HUES6 (cell line): ENCODE measurements around the gene DCBLD2.

Experiments used
- H3K27ac ChIP-seq: 2 replicates; pipeline ENCODE4 v1.7.0; 2013; ENCODE audit warnings: low read depth, mild to moderate bottlenecking, low read length, inconsistent platforms
- H3K27me3 ChIP-seq: 2 replicates; pipeline ENCODE4 v1.6.1; 2013; ENCODE audit warnings: low read length; ENCODE audit not compliant: control insufficient read depth, insufficient read depth
- H3K36me3 ChIP-seq: 2 replicates; pipeline ENCODE4 v1.6.1; 2013; ENCODE audit warnings: low read length; ENCODE audit not compliant: control insufficient read depth, insufficient read depth
- H3K4me1 ChIP-seq: 2 replicates; pipeline ENCODE4 v1.6.1; 2013; ENCODE audit warnings: low read length; ENCODE audit not compliant: control insufficient read depth, insufficient read depth
- H3K4me3 ChIP-seq: 2 replicates; pipeline ENCODE4 v1.5.1; 2013; ENCODE audit warnings: low read depth, low read length
- H3K9ac ChIP-seq: one replicate; pipeline ENCODE4 v1.6.1; 2013; ENCODE audit warnings: mild to moderate bottlenecking, low read length
- H3K9me3 ChIP-seq: 2 replicates; pipeline ENCODE4 v1.6.1; 2013; ENCODE audit warnings: low read depth, low read length; ENCODE audit not compliant: control insufficient read depth, insufficient read depth

Gene DCBLD2

DNA sequence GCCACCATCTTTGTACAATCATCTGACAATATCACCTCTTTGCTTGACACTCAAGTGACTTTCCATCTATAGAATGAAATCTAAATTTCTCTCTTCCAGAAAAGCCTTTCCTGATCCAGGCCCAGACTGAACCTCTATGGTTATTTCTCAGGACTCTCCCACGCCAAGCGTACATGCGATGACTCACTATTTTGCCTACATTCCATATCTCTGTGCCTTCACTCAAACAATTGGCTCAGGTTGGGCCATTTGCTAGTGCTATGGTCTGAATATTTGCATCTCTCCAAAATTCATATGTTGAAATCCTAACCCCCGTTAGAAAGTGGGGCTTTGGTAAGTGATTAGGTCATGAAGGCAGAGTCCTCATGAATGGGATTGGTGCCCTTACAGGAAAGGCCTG is 94.5 kb downstream of the DCBLD2 start:
- Histone ChIP-seq H3K9ac (no peak overlapping the region), H3K27me3 (no peaks in the 10 kb centered on the region), H3K36me3 (peaks cover 66% of the 10 kb centered on the region), H3K4me1 (no peaks in the 10 kb centered on the region), H3K4me3 (no peak overlapping the region), H3K27ac (no peak overlapping the region), H3K9me3 (no peaks in the 10 kb centered on the region)

DNA sequence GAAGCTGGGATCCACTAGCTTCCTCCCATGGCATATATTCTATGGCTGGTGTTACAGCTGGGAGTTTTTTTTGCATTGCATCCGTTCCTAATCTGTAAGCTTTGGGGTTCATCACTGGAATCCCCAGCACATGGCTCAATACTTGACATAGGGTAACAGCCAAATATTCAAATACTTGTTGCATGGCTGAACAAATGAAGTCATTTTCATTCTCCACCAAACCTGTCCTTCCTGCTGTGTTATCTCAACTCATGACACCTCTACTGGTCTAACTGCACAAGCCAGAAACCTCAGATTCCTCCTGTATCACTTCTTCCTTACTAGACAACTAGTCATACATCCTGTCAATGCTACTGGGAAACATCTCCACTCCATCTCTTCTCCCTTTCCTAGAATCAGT is 95.0 kb downstream of the DCBLD2 start:
- H3K4me3 ChIP-seq: no peak overlapping the region
- H3K4me1 ChIP-seq: no peaks in the 10 kb centered on the region
- peaks cover 62% of the 10 kb centered on the region for H3K36me3 ChIP-seq
- no peak overlapping the region for H3K9ac ChIP-seq
- no peak overlapping the region for H3K27ac ChIP-seq
- H3K9me3 ChIP-seq: no peaks in the 10 kb centered on the region
- H3K27me3 ChIP-seq: no peaks in the 10 kb centered on the region

- Histone ChIP-seq H3K27me3 (no peaks in the 10 kb centered on the region), H3K4me3 (no peak overlapping the region), H3K9me3 (no peaks in the 10 kb centered on the region), H3K9ac (no peak overlapping the region), H3K4me1 (no peaks in the 10 kb centered on the region), H3K36me3 (peaks cover 62% of the 10 kb centered on the region), H3K27ac (no peak overlapping the region)
Measured at GRCh38 chr3:98805571-98805970, 95.9 kb downstream of the DCBLD2 start.

- H3K9ac ChIP-seq: no peak overlapping the region
- H3K9me3 ChIP-seq: no peaks in the 10 kb centered on the region
- H3K4me3 ChIP-seq: no peak overlapping the region
- H3K36me3 ChIP-seq: peaks cover 43% of the 10 kb centered on the region
- no peaks in the 10 kb centered on the region for H3K4me1 ChIP-seq
- H3K27me3 ChIP-seq: no peaks in the 10 kb centered on the region
- no peak overlapping the region for H3K27ac ChIP-seq
Measured at GRCh38 chr3:98801043-98801747, 100.3 kb downstream of the DCBLD2 start.

GRCh38 chr3:98800401-98800800 is 101.1 kb downstream of the DCBLD2 start:
- no peaks in the 10 kb centered on the region for H3K9me3 ChIP-seq
- H3K36me3 ChIP-seq: peaks cover 41% of the 10 kb centered on the region
- H3K4me1 ChIP-seq: no peaks in the 10 kb centered on the region
- H3K4me3 ChIP-seq: no peak overlapping the region
- H3K27me3 ChIP-seq: no peaks in the 10 kb centered on the region
- H3K9ac ChIP-seq: no peak overlapping the region
- no peak overlapping the region for H3K27ac ChIP-seq

- H3K4me1 ChIP-seq: no peaks in the 10 kb centered on the region
- peaks cover 33% of the 10 kb centered on the region for H3K36me3 ChIP-seq
- no peak overlapping the region for H3K27ac ChIP-seq
- no peaks in the 10 kb centered on the region for H3K27me3 ChIP-seq
- H3K4me3 ChIP-seq: no peak overlapping the region
- H3K9ac ChIP-seq: no peak overlapping the region
- no peaks in the 10 kb centered on the region for H3K9me3 ChIP-seq
Measured at GRCh38 chr3:98799479-98799878, 102.0 kb downstream of the DCBLD2 start.

DNA sequence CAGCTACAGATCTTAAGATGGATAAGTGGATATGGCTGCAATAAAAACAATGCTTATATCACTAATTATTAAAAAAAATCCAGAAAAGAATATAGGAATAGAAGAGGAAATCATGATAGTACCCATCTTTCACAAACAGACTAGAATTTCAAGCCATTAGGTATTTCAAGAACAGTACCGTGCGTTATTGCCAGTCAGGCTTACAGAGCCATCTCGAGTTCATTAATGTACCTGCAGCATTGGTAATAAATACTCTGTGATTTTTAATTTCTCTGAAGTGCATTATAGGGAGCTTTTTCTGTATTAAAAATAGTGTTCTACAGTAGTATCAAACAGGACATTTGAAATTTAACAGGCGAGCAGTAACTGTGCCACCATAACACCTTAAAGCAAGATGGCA is 102.7 kb downstream of the DCBLD2 start:
- H3K9me3 ChIP-seq: no peaks in the 10 kb centered on the region
- H3K4me1 ChIP-seq: no peaks in the 10 kb centered on the region
- no peak overlapping the region for H3K9ac ChIP-seq
- H3K27me3 ChIP-seq: no peaks in the 10 kb centered on the region
- no peak overlapping the region for H3K27ac ChIP-seq
- H3K36me3 ChIP-seq: peaks cover 33% of the 10 kb centered on the region
- H3K4me3 ChIP-seq: no peak overlapping the region

DNA sequence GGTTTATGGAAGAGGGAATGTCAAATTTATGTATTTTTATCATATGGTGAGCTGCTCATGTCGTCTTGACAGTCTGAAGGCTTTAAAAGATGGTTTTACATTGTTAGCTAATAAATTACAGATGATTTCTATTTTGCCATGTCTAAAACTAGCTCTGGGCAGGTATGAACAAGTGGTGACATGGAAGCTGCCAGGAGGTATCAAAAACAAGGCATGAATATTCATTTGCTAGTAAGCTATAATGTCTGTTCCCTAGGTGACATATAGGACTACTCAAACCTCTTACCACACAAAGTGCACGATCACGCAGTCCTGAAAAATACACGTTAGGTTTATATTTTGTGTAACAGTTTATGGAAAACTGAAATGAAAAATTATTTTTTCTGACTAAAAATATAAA is 103.6 kb downstream of the DCBLD2 start:
- Histone ChIP-seq H3K27ac (no peak overlapping the region), H3K27me3 (no peaks in the 10 kb centered on the region), H3K4me1 (no peaks in the 10 kb centered on the region), H3K9ac (no peak overlapping the region), H3K9me3 (no peaks in the 10 kb centered on the region), H3K4me3 (no peak overlapping the region), H3K36me3 (peaks cover 33% of the 10 kb centered on the region)

DNA sequence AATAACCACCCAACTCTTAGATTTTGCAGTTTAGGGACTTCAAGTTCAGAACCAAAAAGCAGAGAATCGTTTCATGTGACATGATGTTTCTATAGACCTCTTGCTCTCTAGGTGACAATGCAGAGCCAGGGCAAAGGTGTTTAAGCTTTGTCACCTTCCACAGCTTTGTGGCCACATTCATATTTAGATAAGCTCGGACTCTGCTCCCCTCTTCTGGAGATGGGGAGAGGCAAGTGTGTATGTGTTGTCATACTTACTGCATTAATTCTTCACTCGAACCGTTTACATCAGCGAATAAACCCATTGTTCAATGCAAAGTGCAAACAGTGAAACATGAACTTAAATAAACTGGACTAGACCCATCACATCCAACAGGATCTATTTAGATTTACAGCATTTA is 105.2 kb downstream of the DCBLD2 start:
- Histone ChIP-seq H3K9ac (no peak overlapping the region), H3K4me3 (no peak overlapping the region), H3K36me3 (peaks cover 30% of the 10 kb centered on the region)

GRCh38 chr3:98793971-98794370 is 107.5 kb downstream of the DCBLD2 start:
- no peaks in the 10 kb centered on the region for H3K4me1 ChIP-seq
- H3K27me3 ChIP-seq: no peaks in the 10 kb centered on the region
- peaks cover 10% of the 10 kb centered on the region for H3K36me3 ChIP-seq
- no peak overlapping the region for H3K27ac ChIP-seq
- H3K9me3 ChIP-seq: no peaks in the 10 kb centered on the region
- H3K9ac ChIP-seq: no peak overlapping the region
- H3K4me3 ChIP-seq: no peak overlapping the region

More for the DNA sequence above, 105.2 kb downstream of the DCBLD2 start:
- Histone ChIP-seq H3K27me3 (no peaks in the 10 kb centered on the region), H3K9me3 (no peaks in the 10 kb centered on the region), H3K27ac (no peak overlapping the region), H3K4me1 (no peaks in the 10 kb centered on the region)

- Histone ChIP-seq H3K4me1 (no peaks in the 10 kb centered on the region), H3K4me3 (no peak overlapping the region), H3K27me3 (no peaks in the 10 kb centered on the region), H3K36me3 (peaks cover 13% of the 10 kb centered on the region), H3K27ac (no peak overlapping the region), H3K9ac (no peak overlapping the region), H3K9me3 (no peaks in the 10 kb centered on the region)
Measured at GRCh38 chr3:98791341-98792325, 109.9 kb downstream of the DCBLD2 start.
